ENCODE data around the gene CNOT1.

GRCh38 chr16:58474296-58474695 is 155.3 kb downstream of the CNOT1 start:
- TF ChIP-seq EP300 (IDR thresholded peaks at IDR 0.05) (no peak), POLR2AphosphoS5 (IDR thresholded peaks at IDR 0.05) (no peak), CTCF (IDR thresholded peaks at IDR 0.05) (no peak), POLR2A (IDR thresholded peaks at IDR 0.05) (no peak)

Measured in upper lobe of left lung (tissue), 4 donors.